ENCODE results near the gene PRR23E.

GRCh38 chr3:127144631-127145030 is 48.3 kb upstream of the PRR23E start:
- TF ChIP-seq EZH2 (IDR thresholded peaks at IDR 0.05; ENCODE audit: borderline replicate concordance, insufficient read depth, low read length, poor library complexity, severe bottlenecking) = no peak
- TF ChIP-seq EP300 (conservative IDR thresholded peaks at IDR 0.05; ENCODE audit: poor library complexity, severe bottlenecking) = no peak
- no peak for TF ChIP-seq CTCF (IDR thresholded peaks at IDR 0.05; ENCODE audit: poor library complexity, severe bottlenecking)
- TF ChIP-seq TAF1 (IDR thresholded peaks at IDR 0.05; ENCODE audit: low read depth) = no peak
- no peak for TF ChIP-seq RAD21 (conservative IDR thresholded peaks at IDR 0.05)
- TF ChIP-seq POLR2AphosphoS5 (IDR thresholded peaks at IDR 0.05) = no peak
- TF ChIP-seq SMC3 (conservative IDR thresholded peaks at IDR 0.05; ENCODE audit: poor library complexity) = no peak
- no peak for TF ChIP-seq REST (IDR thresholded peaks at IDR 0.05; ENCODE audit: borderline replicate concordance)
- no peak for TF ChIP-seq MXI1 (conservative IDR thresholded peaks at IDR 0.05; ENCODE audit: poor library complexity, severe bottlenecking)
